T-helper 9 cell (primary cell): ENCODE measurements around the gene TRAK1.
"Not testable (repeated sequence)": the region's sequence is repeated elsewhere in the genome, so short reads cannot be mapped to it uniquely, and the experiment has no call there.

Source experiments
- DNase-seq: peaks from one replicate; pipeline ENCODE4 v3.0.0-alpha.2; 2020
- total RNA-seq, 2 donors: gene quantifications; one replicate each; lab custom pipeline; 2026; lab: John Stamatoyannopoulos, UW

The TRAK1 gene
- 43.7 to 50.4 reads per million in 2 donors for total RNA-seq

- DNase-seq = no peak
These were observed at the start of gene TRAK1 for GRCh38 chr3:42090973-42091731. TSS of gene TRAK1 (plus strand) at chr3:42091357. CDS start at chr3:42091470, 113 bp downstream.

GRCh38 chr3:42042747-42043098 is 48.4 kb upstream of the TRAK1 start:
- no peak for DNase-seq

GRCh38 chr3:42043099-42043813 is 47.9 kb upstream of the TRAK1 start:
- no peak for DNase-seq

- no peak for DNase-seq
These were observed 45.4 kb upstream of the TRAK1 start for GRCh38 chr3:42045708-42046243.

- not testable (repeated sequence) for DNase-seq
These were observed 42.6 kb upstream of the TRAK1 start for GRCh38 chr3:42048526-42048925.

- DNase-seq = no peak
These were observed 41.0 kb upstream of the TRAK1 start for GRCh38 chr3:42050126-42050525.

GRCh38 chr3:42051384-42052131 is 39.6 kb upstream of the TRAK1 start:
- no peak for DNase-seq

- DNase-seq = no peak
These were observed 39.0 kb upstream of the TRAK1 start for GRCh38 chr3:42052132-42052483.

GRCh38 chr3:42052484-42053351 is 38.4 kb upstream of the TRAK1 start:
- no peak for DNase-seq

- DNase-seq = no peak
These were observed 37.7 kb upstream of the TRAK1 start for GRCh38 chr3:42053476-42053875.

- DNase-seq = no peak
These were observed 35.9 kb upstream of the TRAK1 start for GRCh38 chr3:42055291-42055690.

GRCh38 chr3:42056840-42057239 is 34.3 kb upstream of the TRAK1 start:
- DNase-seq = no peak

GRCh38 chr3:42057561-42058211 is 33.5 kb upstream of the TRAK1 start:
- DNase-seq = no peak

- DNase-seq = no peak
These were observed 30.0 kb upstream of the TRAK1 start for GRCh38 chr3:42061025-42061712.

- no peak for DNase-seq
These were observed 29.3 kb upstream of the TRAK1 start for GRCh38 chr3:42061713-42062380.

- DNase-seq = no peak
These were observed 28.7 kb upstream of the TRAK1 start for GRCh38 chr3:42062464-42062863.

- no peak for DNase-seq
These were observed 27.3 kb upstream of the TRAK1 start for GRCh38 chr3:42063888-42064287.

GRCh38 chr3:42066516-42067181 is 24.5 kb upstream of the TRAK1 start:
- DNase-seq = no peak

- no peak for DNase-seq
These were observed 23.8 kb upstream of the TRAK1 start for GRCh38 chr3:42067326-42067725.
